Chondrocyte (in vitro differentiated cells): ENCODE measurements around the gene PRSS23. TPM values are rescaled to one million over a fixed set of nuclear protein-coding genes. Genes with fewer than 3 reads are reported as not detected.

Source experiments
- DNase-seq: peaks from one replicate; pipeline ENCODE4 v3.0.0; 2021; ENCODE audit warnings: mixed read lengths, low spot score
- H3K27ac Mint-ChIP-seq: one replicate; pipeline ENCODE4 v1.8.0; 2021; ENCODE audit warnings: mild to moderate bottlenecking, moderate library complexity, mixed read lengths; ENCODE audit not compliant: unreplicated experiment
- H3K27me3 Mint-ChIP-seq: 2 replicates; pipeline ENCODE4 v1.8.0; 2021; ENCODE audit warnings: low read depth, mixed read lengths
- H3K36me3 Mint-ChIP-seq: 2 replicates; pipeline ENCODE4 v1.8.0; 2021; ENCODE audit warnings: low read depth, mixed read lengths
- H3K4me1 Mint-ChIP-seq: 2 replicates; pipeline ENCODE4 v1.8.0; 2021; ENCODE audit warnings: low read depth, mild to moderate bottlenecking, mixed read lengths
- H3K4me3 Mint-ChIP-seq: one replicate; pipeline ENCODE4 v1.8.0; 2021; ENCODE audit warnings: mild to moderate bottlenecking, moderate library complexity, mixed read lengths; ENCODE audit not compliant: unreplicated experiment
- H3K9me3 Mint-ChIP-seq: 2 replicates; pipeline ENCODE4 v1.8.0; 2021; ENCODE audit warnings: low read depth, mixed read lengths
- total RNA-seq: library from RNA; stranded (reverse); gene quantifications from 3 replicates; pipeline ENCODE4 v1.2.1, GENCODE V29; 2021
- TF ChIP-seq, protein P1 (sequence below): fragments of 200-600 bp; sonication (generic); IDR thresholded peaks from 2 replicates; pipeline ENCODE4 v1.5.0; 2021; ENCODE audit warnings: antibody characterized with exemption, mild to moderate bottlenecking, moderate library complexity

The PRSS23 gene
- total RNA-seq, 1 donor from 2014 or later, result 742 TPM

DNA sequence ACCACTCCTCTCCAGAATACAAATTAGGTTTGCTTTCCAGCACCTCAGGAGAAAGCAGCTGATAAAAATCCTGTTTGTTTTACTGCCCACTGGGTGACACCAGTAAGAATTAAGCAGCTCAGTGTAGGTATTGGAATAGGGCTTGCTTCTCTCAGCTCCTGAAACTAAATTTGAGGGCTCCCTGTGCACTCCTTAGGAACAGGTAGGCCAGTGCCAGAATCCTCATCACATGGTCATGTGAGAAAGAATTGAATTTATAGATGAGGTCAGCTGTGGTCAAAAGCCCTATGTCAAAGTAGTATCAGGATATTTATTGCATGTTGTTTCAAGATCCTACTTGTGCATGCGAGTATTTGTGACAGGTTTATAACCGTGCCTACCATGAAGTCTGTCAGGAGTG lies 1.0 kb downstream of the PRSS23 start:
- H3K27ac Mint-ChIP-seq, result peak overlapping the region; percentile 93

DNA sequence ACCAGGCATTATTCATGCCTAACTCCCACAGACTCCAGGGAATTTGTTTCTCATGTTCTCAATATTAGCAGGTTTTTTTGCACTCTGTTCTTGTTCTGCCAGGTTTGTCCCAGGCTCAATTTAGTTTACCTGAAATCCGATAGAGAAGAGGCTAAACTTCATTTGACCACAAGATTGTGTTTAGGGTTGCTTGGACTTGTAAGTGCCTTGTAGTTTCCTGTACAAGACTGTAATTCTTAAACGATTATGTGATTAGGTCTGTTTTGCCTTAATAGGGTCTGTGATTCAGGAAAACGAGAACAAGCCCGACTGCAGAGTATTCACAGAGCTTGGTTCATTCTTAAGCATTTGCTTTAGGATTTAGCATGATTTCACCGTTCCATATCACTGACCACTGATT lies 1.8 kb downstream of the PRSS23 start:
- H3K27me3 Mint-ChIP-seq, result no peaks in the 10 kb centered on the region
- peaks cover 14% of the 10 kb centered on the region for H3K36me3 Mint-ChIP-seq
- no peaks in the 10 kb centered on the region for H3K9me3 Mint-ChIP-seq
- TF ChIP-seq, protein P1, sequence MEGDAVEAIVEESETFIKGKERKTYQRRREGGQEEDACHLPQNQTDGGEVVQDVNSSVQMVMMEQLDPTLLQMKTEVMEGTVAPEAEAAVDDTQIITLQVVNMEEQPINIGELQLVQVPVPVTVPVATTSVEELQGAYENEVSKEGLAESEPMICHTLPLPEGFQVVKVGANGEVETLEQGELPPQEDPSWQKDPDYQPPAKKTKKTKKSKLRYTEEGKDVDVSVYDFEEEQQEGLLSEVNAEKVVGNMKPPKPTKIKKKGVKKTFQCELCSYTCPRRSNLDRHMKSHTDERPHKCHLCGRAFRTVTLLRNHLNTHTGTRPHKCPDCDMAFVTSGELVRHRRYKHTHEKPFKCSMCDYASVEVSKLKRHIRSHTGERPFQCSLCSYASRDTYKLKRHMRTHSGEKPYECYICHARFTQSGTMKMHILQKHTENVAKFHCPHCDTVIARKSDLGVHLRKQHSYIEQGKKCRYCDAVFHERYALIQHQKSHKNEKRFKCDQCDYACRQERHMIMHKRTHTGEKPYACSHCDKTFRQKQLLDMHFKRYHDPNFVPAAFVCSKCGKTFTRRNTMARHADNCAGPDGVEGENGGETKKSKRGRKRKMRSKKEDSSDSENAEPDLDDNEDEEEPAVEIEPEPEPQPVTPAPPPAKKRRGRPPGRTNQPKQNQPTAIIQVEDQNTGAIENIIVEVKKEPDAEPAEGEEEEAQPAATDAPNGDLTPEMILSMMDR, result no peak
- no peak for DNase-seq
- H3K4me3 Mint-ChIP-seq, result peak overlapping the region; percentile 96
- H3K4me1 Mint-ChIP-seq, result peaks cover 79% of the 10 kb centered on the region
- peak overlapping the region; percentile 93 for H3K27ac Mint-ChIP-seq

More for the DNA sequence above, 1.0 kb downstream of the PRSS23 start:
- Mint-ChIP-seq H3K27me3 (no peaks in the 10 kb centered on the region), H3K36me3 (peaks cover 9% of the 10 kb centered on the region), H3K4me3 (peak overlapping the region; percentile 96), H3K9me3 (no peaks in the 10 kb centered on the region), H3K4me1 (peaks cover 78% of the 10 kb centered on the region)
- TF ChIP-seq, protein P1, result no peak
- no peak for DNase-seq

DNA sequence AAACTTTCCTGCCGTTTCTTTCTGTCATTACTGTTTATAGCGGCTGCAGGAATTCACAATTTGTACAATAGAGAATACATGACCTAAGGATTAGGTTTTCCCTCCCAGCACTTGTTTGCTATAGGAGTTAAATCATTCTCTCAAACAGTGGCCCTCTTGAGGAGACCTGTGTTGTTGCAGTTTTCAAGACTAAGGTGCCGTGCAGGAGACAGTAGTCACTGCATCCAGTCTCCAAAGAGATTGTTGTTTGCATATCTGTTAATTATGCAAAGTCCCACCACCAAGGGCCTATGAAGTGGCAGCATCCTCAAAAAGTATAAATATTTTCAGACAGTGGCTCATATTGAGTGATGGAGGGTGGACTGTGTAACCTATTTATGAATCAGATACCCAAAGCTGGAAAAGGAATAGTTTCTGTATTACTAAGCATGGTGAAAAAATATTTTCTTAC lies 2.3 kb downstream of the PRSS23 start:
- no peaks in the 10 kb centered on the region for H3K27me3 Mint-ChIP-seq
- peaks cover 17% of the 10 kb centered on the region for H3K36me3 Mint-ChIP-seq
- H3K9me3 Mint-ChIP-seq, result no peaks in the 10 kb centered on the region
- TF ChIP-seq, protein P1, result peak; percentile 84
- H3K4me1 Mint-ChIP-seq, result peaks cover 82% of the 10 kb centered on the region
- peak overlapping the region; percentile 93 for H3K27ac Mint-ChIP-seq
- no peak for DNase-seq
- peak overlapping the region; percentile 96 for H3K4me3 Mint-ChIP-seq

DNA sequence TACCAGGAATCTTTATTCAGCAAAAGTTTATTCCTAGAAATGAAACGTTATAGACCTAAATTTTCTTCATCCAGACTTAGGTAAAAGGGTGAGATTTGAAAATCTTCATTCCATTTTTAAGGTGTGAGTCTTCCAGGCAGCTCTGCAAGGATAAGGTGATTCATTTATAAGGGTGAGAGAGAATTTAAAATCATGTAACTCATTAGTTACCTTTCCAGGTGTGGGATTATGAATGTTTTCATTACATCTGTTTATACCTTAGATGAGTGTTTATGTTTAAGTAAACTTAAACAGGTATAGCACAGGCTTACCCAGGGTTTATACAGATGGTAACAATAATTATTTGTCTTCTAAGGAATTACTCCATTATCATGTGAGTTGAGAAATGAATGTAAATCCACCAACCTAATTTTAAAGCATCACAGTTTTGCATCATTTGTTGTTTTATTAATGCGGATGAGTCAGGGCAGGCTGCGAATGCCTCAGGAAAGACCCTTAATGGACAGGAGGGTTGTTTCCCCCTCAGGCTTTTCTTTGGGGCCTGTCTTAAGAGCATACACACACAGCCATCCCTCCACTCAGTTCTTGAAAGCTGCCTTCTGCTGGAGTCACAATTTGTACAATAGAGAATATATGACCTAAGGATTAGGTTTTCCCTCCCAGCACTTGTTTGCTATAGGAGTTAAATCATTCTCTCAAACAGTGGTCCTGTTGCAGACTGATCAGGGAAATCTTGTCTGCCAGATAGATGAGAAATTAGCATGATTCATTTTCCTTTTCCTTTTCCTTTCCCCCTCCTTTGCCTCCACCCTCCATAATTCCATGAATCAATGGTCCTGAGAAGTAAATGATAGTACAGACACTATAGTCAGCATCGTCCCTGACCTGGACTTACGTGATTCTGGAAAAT lies 3.0 kb downstream of the PRSS23 start:
- no peak for DNase-seq
- H3K9me3 Mint-ChIP-seq, result no peaks in the 10 kb centered on the region
- H3K27ac Mint-ChIP-seq, result peak overlapping the region; percentile 93
- peaks cover 86% of the 10 kb centered on the region for H3K4me1 Mint-ChIP-seq
- TF ChIP-seq, protein P1, result no peak
- no peaks in the 10 kb centered on the region for H3K27me3 Mint-ChIP-seq
- H3K4me3 Mint-ChIP-seq, result peak overlapping the region; percentile 96
- H3K36me3 Mint-ChIP-seq, result peaks cover 25% of the 10 kb centered on the region

DNA sequence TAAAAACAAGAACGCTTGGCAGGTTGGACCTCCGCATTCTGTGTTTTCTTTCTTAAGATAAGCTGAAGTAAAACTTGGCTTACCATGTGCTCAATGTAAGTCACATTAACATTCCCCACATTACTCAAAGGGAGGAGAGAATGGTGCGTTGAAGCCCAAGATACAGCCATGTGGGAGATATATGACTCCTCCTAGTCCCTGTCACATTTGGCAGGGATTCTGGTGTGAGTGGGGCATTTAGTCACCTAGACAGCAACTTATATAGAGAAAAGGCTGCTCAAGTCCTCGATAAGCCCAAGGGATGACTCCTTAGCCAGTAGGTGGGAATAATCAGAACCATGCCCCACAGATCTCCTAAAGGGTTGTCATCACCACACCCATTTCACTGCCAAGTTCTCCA lies 4.6 kb downstream of the PRSS23 start:
- DNase-seq, result no peak
- no peaks in the 10 kb centered on the region for H3K27me3 Mint-ChIP-seq
- TF ChIP-seq, protein P1, result no peak
- H3K4me1 Mint-ChIP-seq, result peaks cover 86% of the 10 kb centered on the region
- H3K27ac Mint-ChIP-seq, result peak overlapping the region; percentile 86
- H3K4me3 Mint-ChIP-seq, result peak overlapping the region; percentile 35
- peaks cover 33% of the 10 kb centered on the region for H3K36me3 Mint-ChIP-seq
- H3K9me3 Mint-ChIP-seq, result no peaks in the 10 kb centered on the region
